Activated T-cell treated with anti-CD3 and anti-CD28 coated beads, Interleukin-2, amount 50 U/mL, for 72 hours (primary cell): ENCODE results near the gene ERC2. TPM values are rescaled to one million over a fixed set of nuclear protein-coding genes. Genes with fewer than 3 reads are reported as not detected.

Experiments used
- ATAC-seq, 2 donors: fragments of 150-1000 bp; cut with Tn5 transposase; replicated peaks in 1 of 2; 2 replicates each; pipeline ENCODE4 v1.10.0; 2021; ENCODE audit warnings: moderate library complexity in 2 of 2, mild to moderate bottlenecking in 1 of 2
- DNase-seq, 2 donors: peaks; one replicate each; pipeline ENCODE4 v3.0.0; 2021 to 2022; ENCODE audit warnings: mixed read lengths in 1 of 2
- H3K27ac Mint-ChIP-seq: one replicate; pipeline ENCODE4 v1.8.0; 2022; ENCODE audit warnings: mild to moderate bottlenecking, moderate library complexity, mixed read lengths
- H3K27me3 Mint-ChIP-seq: one replicate; pipeline ENCODE4 v1.8.0; 2022; ENCODE audit warnings: low read depth, mixed read lengths
- H3K36me3 Mint-ChIP-seq, 2 donors: one replicate each; pipeline ENCODE4 v1.8.0; 2022; ENCODE audit warnings: mixed read lengths in 2 of 2, mild to moderate bottlenecking in 1 of 2; ENCODE audit not compliant: insufficient read depth in 2 of 2
- H3K4me1 Mint-ChIP-seq: one replicate; pipeline ENCODE4 v1.8.0; 2022; ENCODE audit warnings: low read depth, mixed read lengths
- H3K4me3 Mint-ChIP-seq, 2 donors: one replicate each; pipeline ENCODE4 v1.8.0; 2022; ENCODE audit warnings: mild to moderate bottlenecking in 2 of 2, mixed read lengths in 2 of 2, moderate library complexity in 2 of 2
- H3K9me3 Mint-ChIP-seq, 2 donors: one replicate each; pipeline ENCODE4 v1.8.0; 2022; ENCODE audit warnings: mixed read lengths in 2 of 2
- total RNA-seq, 2 donors: library from RNA; stranded (reverse); gene quantifications; one replicate each; pipeline ENCODE4 v1.2.3, GENCODE V29; 2022

ERC2 gene
- total RNA-seq, 2 donors from 2014 or later = 0.19 to 0.35 TPM

GRCh38 chr3:55467099-55467498, 1001.2 kb downstream of the ERC2 start:
- Mint-ChIP-seq H3K4me3 (no peak overlapping the region), H3K36me3 (no peaks in the 10 kb centered on the region)

GRCh38 chr3:55466526-55466925, 1001.7 kb downstream of the ERC2 start:
- Mint-ChIP-seq H3K9me3 (no peaks in the 10 kb centered on the region), H3K36me3 (no peaks in the 10 kb centered on the region), H3K27me3 (no peaks in the 10 kb centered on the region), H3K4me1 (no peaks in the 10 kb centered on the region), H3K27ac (no peak overlapping the region), H3K4me3 (no peak overlapping the region)
- ATAC-seq (no peak), DNase-seq (no peak)

More at GRCh38 chr3:55467099-55467498, 1001.2 kb downstream of the ERC2 start:
- H3K27ac Mint-ChIP-seq = no peak overlapping the region
- DNase-seq (no peak), ATAC-seq (no peak)
- H3K9me3 Mint-ChIP-seq = no peaks in the 10 kb centered on the region
- no peaks in the 10 kb centered on the region for H3K4me1 Mint-ChIP-seq
- no peaks in the 10 kb centered on the region for H3K27me3 Mint-ChIP-seq

DNA sequence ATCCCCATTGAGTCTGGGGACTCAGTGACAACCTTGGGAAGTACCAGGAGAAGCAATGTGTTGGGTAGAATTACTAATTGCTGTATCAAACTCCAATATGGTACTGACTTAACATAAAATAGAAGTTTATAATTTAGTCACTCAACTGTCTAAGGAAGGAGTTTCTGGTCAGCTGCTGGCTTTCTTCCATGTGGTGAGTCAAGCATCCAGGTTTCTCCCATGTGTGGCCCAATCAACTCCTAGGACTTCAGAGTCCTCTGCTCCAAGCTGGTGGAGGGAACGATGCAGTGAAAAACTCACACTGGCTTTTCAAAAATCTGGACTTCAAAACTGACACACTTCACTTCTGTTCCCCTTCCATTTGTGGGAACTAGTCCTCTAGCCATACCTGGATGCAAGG, 1006.4 kb downstream of the ERC2 start:
- Mint-ChIP-seq H3K27ac (no peak overlapping the region), H3K27me3 (peaks cover 6% of the 10 kb centered on the region), H3K4me3 (no peak overlapping the region), H3K9me3 (peaks cover 0 to 5% of the 10 kb centered on the region in 2 donors), H3K36me3 (no peaks in the 10 kb centered on the region), H3K4me1 (no peaks in the 10 kb centered on the region)
- ATAC-seq = no peak
- no peak for DNase-seq

GRCh38 chr3:55459838-55460237, 1008.4 kb downstream of the ERC2 start:
- Mint-ChIP-seq H3K27me3 (peaks cover 6% of the 10 kb centered on the region), H3K36me3 (no peaks in the 10 kb centered on the region), H3K27ac (no peak overlapping the region), H3K4me3 (no peak overlapping the region), H3K4me1 (no peaks in the 10 kb centered on the region), H3K9me3 (peaks cover 0 to 5% of the 10 kb centered on the region in 2 donors)
- ATAC-seq = no peak
- DNase-seq = no peak

Other genes with a start within 250 kb of the ERC2 start
- 10 to 100 TPM; 29.0 to 34.7 TPM for gene CCDC66, start 88.7 kb upstream of the ERC2 start, total RNA-seq
- 10 to 100 TPM; 82.6 to 91.8 TPM for gene TASOR, start 214.8 kb upstream of the ERC2 start, total RNA-seq